Fibroblast of mammary gland (primary cell): ENCODE data around the gene GSE1.

Source experiments
- DNase-seq: peaks from one replicate; pipeline ENCODE4 v3.0.0-alpha.2; 2010; ENCODE audit warnings: low read depth
- H3K4me3 ChIP-seq: 2 replicates; pipeline ENCODE4 v1.5.1; 2011; ENCODE audit warnings: low read depth, mild to moderate bottlenecking, low read length, moderate library complexity; ENCODE audit not compliant: control insufficient read depth
- TF ChIP-seq, protein P1 (sequence below): conservative IDR thresholded peaks from 2 replicates; pipeline ENCODE4 v1.5.1; 2011; ENCODE audit warnings: low read depth, low read length, inconsistent platforms; ENCODE audit not compliant: control insufficient read depth, insufficient read depth

Gene GSE1

DNA sequence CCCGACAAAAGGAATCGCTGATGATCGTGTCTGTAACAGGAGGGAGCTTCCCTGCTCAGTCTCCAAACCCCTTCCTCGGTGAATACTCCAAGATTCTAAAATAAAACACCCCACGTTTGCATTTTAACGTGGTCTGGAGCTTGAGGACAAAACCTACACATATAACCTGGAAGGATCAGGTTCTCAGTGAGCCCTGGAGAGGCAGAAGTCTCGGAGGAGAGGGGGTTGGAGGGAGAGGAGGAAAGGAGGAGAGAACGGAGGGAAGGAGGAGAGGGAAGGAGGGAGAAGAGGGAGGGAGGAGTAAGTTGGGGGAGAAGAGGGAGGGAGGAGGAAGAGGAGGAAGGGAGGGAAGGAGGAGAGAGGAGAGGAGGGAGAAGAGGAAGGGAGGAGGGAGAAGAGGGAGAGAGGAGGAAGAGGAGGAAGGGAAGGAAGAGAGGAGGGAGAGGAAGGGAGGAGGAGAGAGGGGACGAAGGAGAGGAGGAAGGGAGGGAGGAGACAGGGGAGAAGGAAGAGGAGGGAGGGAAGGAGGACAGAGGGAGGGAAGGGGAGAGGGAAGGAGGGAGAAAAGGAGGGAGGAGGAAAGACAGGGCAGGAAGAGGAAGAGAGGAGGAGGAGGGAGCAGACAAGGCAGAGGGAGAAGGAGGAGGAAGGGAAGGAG, 103.0 kb downstream of the GSE1 start:
- TF ChIP-seq, protein P1, sequence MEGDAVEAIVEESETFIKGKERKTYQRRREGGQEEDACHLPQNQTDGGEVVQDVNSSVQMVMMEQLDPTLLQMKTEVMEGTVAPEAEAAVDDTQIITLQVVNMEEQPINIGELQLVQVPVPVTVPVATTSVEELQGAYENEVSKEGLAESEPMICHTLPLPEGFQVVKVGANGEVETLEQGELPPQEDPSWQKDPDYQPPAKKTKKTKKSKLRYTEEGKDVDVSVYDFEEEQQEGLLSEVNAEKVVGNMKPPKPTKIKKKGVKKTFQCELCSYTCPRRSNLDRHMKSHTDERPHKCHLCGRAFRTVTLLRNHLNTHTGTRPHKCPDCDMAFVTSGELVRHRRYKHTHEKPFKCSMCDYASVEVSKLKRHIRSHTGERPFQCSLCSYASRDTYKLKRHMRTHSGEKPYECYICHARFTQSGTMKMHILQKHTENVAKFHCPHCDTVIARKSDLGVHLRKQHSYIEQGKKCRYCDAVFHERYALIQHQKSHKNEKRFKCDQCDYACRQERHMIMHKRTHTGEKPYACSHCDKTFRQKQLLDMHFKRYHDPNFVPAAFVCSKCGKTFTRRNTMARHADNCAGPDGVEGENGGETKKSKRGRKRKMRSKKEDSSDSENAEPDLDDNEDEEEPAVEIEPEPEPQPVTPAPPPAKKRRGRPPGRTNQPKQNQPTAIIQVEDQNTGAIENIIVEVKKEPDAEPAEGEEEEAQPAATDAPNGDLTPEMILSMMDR: no peak
- no peak overlapping the region for H3K4me3 ChIP-seq
- no peak for DNase-seq

DNA sequence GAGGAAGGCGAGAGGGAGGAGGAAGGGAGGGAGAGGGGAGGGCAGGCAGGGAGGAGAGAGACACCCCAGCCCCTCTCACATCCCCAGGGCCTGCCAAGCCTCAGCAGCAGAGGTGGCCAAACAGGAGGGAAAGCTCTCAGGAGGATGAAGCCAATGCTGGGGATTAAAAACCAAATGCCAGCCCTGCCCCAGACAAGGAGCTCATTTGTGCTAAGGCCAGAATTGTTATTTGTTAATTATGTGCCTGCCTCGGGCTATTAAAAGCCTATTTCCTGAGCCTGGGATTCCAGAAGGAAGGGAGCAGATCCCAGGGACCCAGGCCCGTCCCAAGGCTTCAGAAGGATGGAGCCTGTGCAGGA, 103.5 kb downstream of the GSE1 start:
- TF ChIP-seq, protein P1: no peak
- no peak overlapping the region for H3K4me3 ChIP-seq
- no peak for DNase-seq

DNA sequence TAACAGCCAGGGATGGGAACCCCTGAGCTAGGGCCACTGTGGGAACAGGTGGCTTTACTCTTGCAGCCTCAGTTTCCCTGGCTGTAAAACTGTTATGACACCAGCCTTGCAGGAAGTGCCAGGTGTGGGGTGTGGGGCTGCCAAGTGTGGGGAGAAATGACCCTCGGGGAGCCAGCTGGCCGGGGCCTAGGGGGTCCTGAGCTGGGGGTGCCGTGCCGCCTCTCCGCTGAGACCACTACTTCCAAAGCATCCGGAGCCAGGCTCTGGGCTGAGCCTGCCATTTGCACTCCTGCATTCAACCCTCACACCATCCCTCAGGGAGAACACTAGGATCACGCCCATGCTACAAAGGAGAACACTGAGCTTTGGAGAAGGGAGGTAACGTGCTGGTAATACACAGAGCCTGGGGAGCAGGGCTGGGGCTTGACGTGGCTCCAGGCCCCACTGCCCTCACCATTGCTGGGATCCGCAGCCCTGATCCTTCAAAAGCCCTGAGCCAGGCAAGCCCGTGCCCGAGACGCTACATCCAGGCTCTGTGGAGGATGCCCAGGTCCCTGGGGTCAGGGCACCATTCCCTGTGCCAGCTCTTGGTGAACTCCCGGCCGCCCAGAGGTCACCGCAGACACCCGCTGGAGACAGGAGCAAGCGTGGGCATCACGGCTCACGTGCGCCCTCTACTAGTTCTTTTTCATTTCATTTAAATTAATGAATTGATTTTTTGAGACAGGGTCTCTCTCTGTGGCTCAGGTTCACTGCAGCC, 104.5 kb downstream of the GSE1 start:
- no peak overlapping the region for H3K4me3 ChIP-seq
- DNase-seq: peak; percentile 60
- TF ChIP-seq, protein P1: peak; percentile 50

DNA sequence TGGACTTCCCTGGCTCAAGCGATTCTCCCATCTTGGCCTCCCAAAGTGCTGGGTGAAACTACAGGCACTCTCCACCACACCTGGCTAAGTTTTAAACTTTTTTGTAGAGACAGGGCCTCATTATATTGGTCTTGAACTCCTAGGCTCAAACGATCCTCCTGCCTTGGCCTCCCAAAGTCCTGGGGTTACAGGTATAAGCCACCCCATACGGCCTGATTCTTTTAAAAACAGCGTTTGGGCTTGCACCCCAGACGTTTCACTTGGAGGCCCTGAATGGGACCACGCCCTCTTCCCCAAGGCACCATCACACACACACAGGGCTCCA, 105.0 kb downstream of the GSE1 start:
- no peak for DNase-seq
- TF ChIP-seq, protein P1: no peak
- no peak overlapping the region for H3K4me3 ChIP-seq

GRCh38 chr16:85718682-85719081, 105.6 kb downstream of the GSE1 start:
- no peak for DNase-seq
- TF ChIP-seq, protein P1: peak; percentile 42
- H3K4me3 ChIP-seq: no peak overlapping the region

- DNase-seq: no peak
- TF ChIP-seq, protein P1: no peak
Measured at GRCh38 chr16:85719605-85720301, 106.6 kb downstream of the GSE1 start.

GRCh38 chr16:85720302-85720637, 107.1 kb downstream of the GSE1 start:
- no peak for DNase-seq
- TF ChIP-seq, protein P1: no peak
- no peak overlapping the region for H3K4me3 ChIP-seq

More at GRCh38 chr16:85719605-85720301, 106.6 kb downstream of the GSE1 start:
- H3K4me3 ChIP-seq: no peak overlapping the region
